ENCODE data around the gene RDH12. TPM values are rescaled to one million over a fixed set of nuclear protein-coding genes. Genes with fewer than 3 reads are reported as not detected.

The RDH12 gene
- 0.15 and 0.23 TPM in 2 replicates for total RNA-seq

GRCh38 chr14:67701492-67701891 is at the start of gene RDH12:
RDH12 (plus strand) TSS chr14:67701886; CDS start chr14:67722643, 20,757 bp downstream.

GRCh38 chr14:67674480-67675218 is 27.0 kb upstream of the RDH12 start, which contains the start of gene VTI1B:
VTI1B (minus strand) TSS chr14:67674632; CDS start chr14:67674489, 143 bp downstream.

GRCh38 chr14:67695394-67695949 is 6.2 kb upstream of the RDH12 start, which contains the start of gene RDH11:
RDH11 (minus strand) TSS chr14:67695764; CDS start chr14:67695703, 61 bp downstream.

Other genes with a start within 250 kb of the RDH12 start
- gene TMEM229B, start 213.2 kb upstream of the RDH12 start, total RNA-seq = 3.0 and 3.1 TPM in 2 replicates
- 3.3 and 3.4 TPM in 2 replicates for gene PLEKHH1, start 168.6 kb upstream of the RDH12 start, total RNA-seq
- gene PIGH, start 101.6 kb upstream of the RDH12 start, total RNA-seq = 16.0 and 33.7 TPM in 2 replicates
- 60.0 and 83.0 TPM in 2 replicates for gene ARG2, start 82.0 kb upstream of the RDH12 start, total RNA-seq
- 47.2 and 51.3 TPM in 2 replicates for gene VTI1B, start 27.3 kb upstream of the RDH12 start, total RNA-seq
- gene RDH11, start 6.1 kb upstream of the RDH12 start, total RNA-seq = 107 and 115 TPM in 2 replicates
- gene ZFYVE26, start 114.7 kb downstream of the RDH12 start, total RNA-seq = 7.5 and 8.1 TPM in 2 replicates
- gene RAD51B, start 117.9 kb downstream of the RDH12 start, total RNA-seq = 6.5 and 8.1 TPM in 2 replicates